ENCODE data around the gene FOXO3. TPM values are rescaled to one million over a fixed set of nuclear protein-coding genes. Genes with fewer than 3 reads are reported as not detected.
A peak's percentile ranks its signal among the peaks of the same experiment; 100 is the strongest.

FOXO3 gene
- total RNA-seq, 1 donor from 2014 or later = 60.3 TPM

DNA sequence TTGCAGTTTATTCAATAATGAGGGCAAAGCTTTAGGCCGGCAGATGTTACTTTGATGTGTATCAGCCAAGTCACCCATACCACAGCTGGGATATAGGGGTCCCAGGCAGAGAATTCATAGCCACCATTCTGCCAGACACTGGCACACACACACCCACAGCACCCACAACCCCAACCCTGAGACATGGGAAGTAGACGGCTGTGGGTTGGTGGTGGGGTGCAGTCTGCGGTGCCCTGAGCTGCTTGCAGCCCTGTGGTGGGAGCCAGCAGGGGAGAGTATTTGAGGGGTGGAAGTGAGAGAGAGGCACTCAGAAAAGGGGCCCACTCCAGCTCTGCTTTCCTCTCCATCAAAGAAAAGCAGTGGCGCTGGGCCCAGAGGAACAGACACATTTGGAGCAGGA is 125.3 kb downstream of the FOXO3 start:
- peaks cover 32% of the 10 kb centered on the region for H3K36me3 Mint-ChIP-seq (ENCODE audit: unreplicated experiment)
- DNase-seq (ENCODE audit: extremely low spot score, unreplicated experiment) = peak; percentile 73
- H3K9me3 Mint-ChIP-seq (ENCODE audit: unreplicated experiment) = no peaks in the 10 kb centered on the region
- TF ChIP-seq, protein P1, sequence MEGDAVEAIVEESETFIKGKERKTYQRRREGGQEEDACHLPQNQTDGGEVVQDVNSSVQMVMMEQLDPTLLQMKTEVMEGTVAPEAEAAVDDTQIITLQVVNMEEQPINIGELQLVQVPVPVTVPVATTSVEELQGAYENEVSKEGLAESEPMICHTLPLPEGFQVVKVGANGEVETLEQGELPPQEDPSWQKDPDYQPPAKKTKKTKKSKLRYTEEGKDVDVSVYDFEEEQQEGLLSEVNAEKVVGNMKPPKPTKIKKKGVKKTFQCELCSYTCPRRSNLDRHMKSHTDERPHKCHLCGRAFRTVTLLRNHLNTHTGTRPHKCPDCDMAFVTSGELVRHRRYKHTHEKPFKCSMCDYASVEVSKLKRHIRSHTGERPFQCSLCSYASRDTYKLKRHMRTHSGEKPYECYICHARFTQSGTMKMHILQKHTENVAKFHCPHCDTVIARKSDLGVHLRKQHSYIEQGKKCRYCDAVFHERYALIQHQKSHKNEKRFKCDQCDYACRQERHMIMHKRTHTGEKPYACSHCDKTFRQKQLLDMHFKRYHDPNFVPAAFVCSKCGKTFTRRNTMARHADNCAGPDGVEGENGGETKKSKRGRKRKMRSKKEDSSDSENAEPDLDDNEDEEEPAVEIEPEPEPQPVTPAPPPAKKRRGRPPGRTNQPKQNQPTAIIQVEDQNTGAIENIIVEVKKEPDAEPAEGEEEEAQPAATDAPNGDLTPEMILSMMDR (IDR thresholded peaks at IDR 0.05) = no peak
- H3K4me1 Mint-ChIP-seq (ENCODE audit: unreplicated experiment) = peaks cover 40% of the 10 kb centered on the region
- H3K27me3 Mint-ChIP-seq (ENCODE audit: unreplicated experiment) = no peaks in the 10 kb centered on the region
- peak overlapping the region; percentile 43 for H3K27ac Mint-ChIP-seq (ENCODE audit: unreplicated experiment)
- no peak overlapping the region for H3K4me3 Mint-ChIP-seq (ENCODE audit: unreplicated experiment)

DNA sequence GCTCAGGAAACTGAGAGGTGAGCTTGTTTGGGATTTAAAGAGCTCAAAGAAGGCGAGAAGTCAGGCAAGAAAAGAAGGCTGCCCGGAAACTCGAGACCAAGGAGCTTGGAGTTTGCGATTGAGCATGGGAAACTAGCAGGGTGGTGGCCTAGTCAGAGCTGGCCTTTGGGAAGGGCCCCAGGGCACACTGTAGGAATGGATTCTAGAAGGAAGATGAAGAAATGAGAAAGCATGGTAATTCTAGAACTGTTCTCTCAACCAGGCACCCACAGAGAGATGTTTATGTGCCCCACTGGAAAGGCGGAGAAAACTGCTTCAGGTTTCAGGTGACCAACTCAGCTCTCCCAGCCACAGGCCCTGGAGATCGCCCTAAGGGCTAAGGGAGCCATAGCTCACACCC is 126.2 kb downstream of the FOXO3 start:
- Mint-ChIP-seq H3K4me1 (ENCODE audit: unreplicated experiment) (peaks cover 35% of the 10 kb centered on the region), H3K4me3 (ENCODE audit: unreplicated experiment) (no peak overlapping the region), H3K9me3 (ENCODE audit: unreplicated experiment) (no peaks in the 10 kb centered on the region), H3K36me3 (ENCODE audit: unreplicated experiment) (peaks cover 32% of the 10 kb centered on the region), H3K27me3 (ENCODE audit: unreplicated experiment) (no peaks in the 10 kb centered on the region), H3K27ac (ENCODE audit: unreplicated experiment) (peak overlapping the region; percentile 32)
- DNase-seq (ENCODE audit: extremely low spot score, unreplicated experiment) = peak; percentile 23
- TF ChIP-seq, protein P1 (IDR thresholded peaks at IDR 0.05) = no peak

DNA sequence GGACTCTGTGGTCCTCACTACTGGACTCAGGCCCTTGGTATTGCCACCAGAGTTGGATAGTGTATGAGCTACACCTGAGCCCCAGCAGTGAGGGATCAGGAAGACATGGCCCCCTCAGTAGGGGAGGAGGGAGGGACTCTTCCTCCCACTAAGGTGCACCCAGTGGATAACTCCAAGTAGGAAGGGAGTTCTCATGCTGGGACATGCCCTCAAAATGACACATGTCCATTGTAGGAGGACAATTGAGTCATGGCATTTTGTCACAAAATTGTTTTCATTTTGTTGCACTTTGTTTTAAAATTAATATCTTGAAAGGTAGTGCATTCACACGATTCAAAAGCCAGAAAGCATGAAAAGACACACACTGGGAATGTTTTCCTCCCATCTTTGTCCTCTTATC is 127.2 kb downstream of the FOXO3 start:
- H3K36me3 Mint-ChIP-seq (ENCODE audit: unreplicated experiment) = peaks cover 30% of the 10 kb centered on the region
- peaks cover 31% of the 10 kb centered on the region for H3K4me1 Mint-ChIP-seq (ENCODE audit: unreplicated experiment)
- peak; percentile 42 for DNase-seq (ENCODE audit: extremely low spot score, unreplicated experiment)
- H3K27ac Mint-ChIP-seq (ENCODE audit: unreplicated experiment) = no peak overlapping the region
- no peaks in the 10 kb centered on the region for H3K27me3 Mint-ChIP-seq (ENCODE audit: unreplicated experiment)
- TF ChIP-seq, protein P1 (IDR thresholded peaks at IDR 0.05) = no peak
- no peaks in the 10 kb centered on the region for H3K9me3 Mint-ChIP-seq (ENCODE audit: unreplicated experiment)
- no peak overlapping the region for H3K4me3 Mint-ChIP-seq (ENCODE audit: unreplicated experiment)

DNA sequence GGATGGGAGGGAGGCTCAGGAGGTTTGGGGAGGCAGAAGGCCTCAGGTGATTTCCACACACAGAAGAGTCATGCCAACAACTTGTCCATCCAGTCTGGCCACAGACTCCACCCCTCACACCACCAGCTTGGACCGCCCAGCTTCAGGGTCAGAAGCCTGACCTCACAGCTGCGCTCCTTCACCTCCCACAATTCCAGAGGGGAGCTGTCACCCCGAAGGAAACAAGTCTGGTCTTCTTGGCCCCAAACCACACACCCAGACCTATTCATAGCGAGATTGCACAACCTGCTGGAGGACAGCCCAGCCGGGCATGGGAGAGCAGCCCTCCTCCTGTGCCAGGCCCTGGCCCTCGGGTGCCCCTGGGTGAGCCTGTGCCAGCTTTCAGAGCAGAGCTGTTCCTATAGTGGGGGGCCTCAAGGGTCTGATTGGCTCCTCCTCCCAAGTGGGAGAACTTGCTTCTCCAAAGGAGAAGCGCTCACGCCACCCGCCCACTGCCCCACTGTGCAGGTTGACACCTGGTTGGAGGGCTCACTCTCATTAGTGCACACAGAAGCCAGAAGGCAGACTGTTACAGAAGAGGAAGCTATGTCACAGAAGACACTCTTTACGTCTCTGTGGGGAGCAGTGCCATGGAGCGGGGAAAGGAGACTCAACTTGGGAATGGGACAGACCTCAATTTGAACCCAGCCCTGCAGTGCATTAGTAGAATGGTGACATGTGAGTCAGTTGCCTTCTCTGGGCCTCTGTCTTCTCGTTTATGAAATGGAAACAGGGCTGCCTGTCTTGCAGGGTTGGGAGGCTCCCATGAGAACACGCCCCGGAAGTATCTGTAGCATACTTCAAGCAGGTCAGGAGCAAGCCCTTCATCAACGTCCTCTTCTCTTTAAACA is 128.8 kb downstream of the FOXO3 start:
- peaks cover 31% of the 10 kb centered on the region for H3K4me1 Mint-ChIP-seq (ENCODE audit: unreplicated experiment)
- no peaks in the 10 kb centered on the region for H3K9me3 Mint-ChIP-seq (ENCODE audit: unreplicated experiment)
- H3K36me3 Mint-ChIP-seq (ENCODE audit: unreplicated experiment) = peaks cover 29% of the 10 kb centered on the region
- H3K27ac Mint-ChIP-seq (ENCODE audit: unreplicated experiment) = peak overlapping the region; percentile 18
- DNase-seq (ENCODE audit: extremely low spot score, unreplicated experiment) = peak; percentile 85
- no peak overlapping the region for H3K4me3 Mint-ChIP-seq (ENCODE audit: unreplicated experiment)
- H3K27me3 Mint-ChIP-seq (ENCODE audit: unreplicated experiment) = no peaks in the 10 kb centered on the region
- TF ChIP-seq, protein P1 (IDR thresholded peaks at IDR 0.05) = no peak

DNA sequence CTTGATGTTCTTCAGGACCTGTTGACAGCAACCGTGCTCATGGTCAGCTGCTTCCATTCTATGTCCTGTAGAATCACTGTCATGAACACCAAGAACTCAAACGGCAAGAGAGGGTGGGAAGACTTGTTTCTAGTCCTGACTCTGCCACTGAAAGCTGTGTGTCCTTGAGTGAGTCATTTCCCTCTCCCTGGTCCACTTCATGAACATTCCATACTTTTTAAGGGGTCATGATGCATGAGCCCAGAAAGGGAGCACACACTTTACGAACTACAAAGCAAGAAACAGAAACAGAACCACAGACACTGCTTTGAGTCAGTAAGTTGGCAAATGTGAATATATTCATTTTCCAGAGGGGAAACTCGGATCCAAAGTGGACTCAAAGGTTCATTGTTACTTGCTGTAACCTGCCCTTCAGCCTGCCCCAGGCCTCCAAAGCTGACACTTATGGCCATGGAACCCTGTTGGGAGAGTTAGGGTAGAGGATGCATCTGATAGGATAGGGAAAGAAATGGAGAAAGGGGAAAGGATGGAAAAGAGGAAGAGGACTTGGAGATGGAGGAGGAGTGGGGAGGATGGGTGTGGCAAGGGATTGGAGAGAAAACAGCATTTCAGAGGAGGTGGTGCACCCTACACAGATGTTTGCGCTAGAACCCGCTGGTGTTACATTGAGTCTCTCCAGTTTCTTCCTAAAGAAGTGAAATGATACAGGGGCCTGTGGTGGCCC is 129.8 kb downstream of the FOXO3 start:
- no peaks in the 10 kb centered on the region for H3K27me3 Mint-ChIP-seq (ENCODE audit: unreplicated experiment)
- H3K27ac Mint-ChIP-seq (ENCODE audit: unreplicated experiment) = no peak overlapping the region
- TF ChIP-seq, protein P1 (IDR thresholded peaks at IDR 0.05) = no peak
- peak; percentile 21 for DNase-seq (ENCODE audit: extremely low spot score, unreplicated experiment)
- no peak overlapping the region for H3K4me3 Mint-ChIP-seq (ENCODE audit: unreplicated experiment)
- no peaks in the 10 kb centered on the region for H3K9me3 Mint-ChIP-seq (ENCODE audit: unreplicated experiment)
- peaks cover 31% of the 10 kb centered on the region for H3K4me1 Mint-ChIP-seq (ENCODE audit: unreplicated experiment)
- H3K36me3 Mint-ChIP-seq (ENCODE audit: unreplicated experiment) = peaks cover 23% of the 10 kb centered on the region

Measured in osteocyte (in vitro differentiated cells).